IPS-NIHi7 (cell line): ENCODE results near the gene EPYC.

Source experiments
- DNase-seq: peaks from one replicate; pipeline ENCODE4 v3.0.0; 2012; ENCODE audit warnings: mixed read lengths; ENCODE audit errors: extremely low spot score

The EPYC gene, protein sequence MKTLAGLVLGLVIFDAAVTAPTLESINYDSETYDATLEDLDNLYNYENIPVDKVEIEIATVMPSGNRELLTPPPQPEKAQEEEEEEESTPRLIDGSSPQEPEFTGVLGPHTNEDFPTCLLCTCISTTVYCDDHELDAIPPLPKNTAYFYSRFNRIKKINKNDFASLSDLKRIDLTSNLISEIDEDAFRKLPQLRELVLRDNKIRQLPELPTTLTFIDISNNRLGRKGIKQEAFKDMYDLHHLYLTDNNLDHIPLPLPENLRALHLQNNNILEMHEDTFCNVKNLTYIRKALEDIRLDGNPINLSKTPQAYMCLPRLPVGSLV

DNA sequence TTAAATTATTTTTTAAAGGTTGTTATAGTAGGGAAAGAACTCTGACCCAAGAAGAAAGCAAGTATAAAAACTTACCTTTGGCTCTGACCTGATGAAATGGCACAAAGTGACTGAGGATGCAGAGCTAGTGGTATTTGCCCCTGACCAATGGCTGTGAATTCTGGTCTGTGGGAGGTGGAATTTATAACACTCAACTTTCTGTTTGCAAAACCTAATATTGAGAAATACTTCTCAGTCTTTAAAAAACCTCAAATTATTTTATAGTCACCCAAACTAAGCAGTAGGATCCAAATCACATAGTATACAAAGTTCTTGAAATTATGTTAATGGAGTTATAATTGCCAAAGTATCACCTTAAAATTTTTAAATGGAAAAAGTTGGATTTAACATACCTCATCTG, at the start of gene EPYC:
Gene EPYC, minus strand, starts transcription at position 101 of the 400 bp plus-strand sequence. CDS start 2,407 bp downstream, outside the sequence.
- no peak for DNase-seq

- DNase-seq = no peak
Observed at GRCh38 chr12:91053951-91054715, 49.4 kb upstream of the EPYC start.

GRCh38 chr12:91052026-91052425, 47.3 kb upstream of the EPYC start:
- DNase-seq = no peak

GRCh38 chr12:91044586-91044985, 39.8 kb upstream of the EPYC start:
- no peak for DNase-seq

DNA sequence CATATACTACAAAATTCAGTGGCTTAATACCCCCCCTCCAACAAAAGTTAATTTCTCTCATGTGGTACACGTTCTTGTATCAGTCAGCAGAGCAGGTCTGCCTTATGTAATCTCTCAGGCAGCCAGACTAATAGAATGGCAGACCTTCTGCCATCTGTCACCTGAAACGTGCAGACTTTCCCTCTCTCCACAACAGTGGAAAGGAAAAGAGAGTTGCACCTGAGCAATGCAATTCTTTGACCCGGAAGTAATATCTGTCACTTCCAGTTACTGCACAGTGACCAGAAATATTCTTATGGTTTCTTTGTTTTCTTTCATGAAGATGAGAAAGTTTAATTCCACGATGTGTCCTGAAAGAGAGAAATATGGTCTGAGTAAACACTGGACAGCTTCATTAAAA, 38.6 kb upstream of the EPYC start:
- DNase-seq = no peak

DNA sequence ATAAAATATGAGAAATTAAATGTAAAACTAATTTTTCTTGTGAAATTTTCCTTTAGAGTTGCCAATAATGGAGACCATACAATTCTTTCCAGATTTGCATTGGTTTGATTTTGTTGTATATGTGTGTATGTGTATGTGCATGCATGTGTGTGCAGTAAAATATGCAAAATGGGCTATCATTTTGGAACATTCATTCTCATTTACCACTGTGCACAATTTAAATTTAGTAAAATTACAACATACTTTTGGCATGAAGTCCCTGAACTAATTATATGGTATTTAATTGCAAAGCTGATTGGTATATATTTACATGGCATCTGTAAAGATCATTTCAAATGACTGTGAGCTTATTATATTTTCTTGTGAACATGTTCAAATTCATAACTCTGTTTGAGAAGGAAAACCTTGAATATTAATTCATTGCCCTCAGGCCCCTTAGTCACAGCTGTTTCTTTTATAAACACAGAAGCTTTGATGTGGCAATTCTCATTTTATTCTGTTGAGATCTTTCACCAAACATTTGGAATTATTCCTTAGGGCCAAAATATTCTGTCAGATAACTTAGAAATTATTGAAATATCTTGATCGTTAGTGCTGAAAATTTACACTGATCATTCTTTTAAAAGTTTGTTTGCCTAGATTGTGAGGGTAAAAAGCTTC, 35.5 kb upstream of the EPYC start:
- no peak for DNase-seq

DNA sequence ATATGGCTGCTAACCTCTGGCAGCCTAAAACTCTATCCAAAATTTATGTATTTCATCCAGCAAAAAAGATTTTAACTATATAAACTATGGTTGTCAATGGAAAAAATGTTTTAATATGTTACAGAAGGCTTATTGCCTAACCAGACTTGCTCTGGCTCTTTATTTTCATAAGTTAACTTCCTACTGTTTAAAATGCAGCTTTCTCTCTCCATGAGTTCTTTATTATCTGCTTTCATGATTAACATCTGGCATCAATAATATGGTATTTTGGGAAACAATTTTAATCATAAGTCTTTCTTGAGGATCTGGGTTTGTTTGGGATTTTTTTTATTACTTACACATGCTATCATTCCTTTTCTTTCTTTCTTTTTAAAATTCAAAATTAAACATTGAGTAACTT, 32.5 kb upstream of the EPYC start:
- DNase-seq = no peak

DNA sequence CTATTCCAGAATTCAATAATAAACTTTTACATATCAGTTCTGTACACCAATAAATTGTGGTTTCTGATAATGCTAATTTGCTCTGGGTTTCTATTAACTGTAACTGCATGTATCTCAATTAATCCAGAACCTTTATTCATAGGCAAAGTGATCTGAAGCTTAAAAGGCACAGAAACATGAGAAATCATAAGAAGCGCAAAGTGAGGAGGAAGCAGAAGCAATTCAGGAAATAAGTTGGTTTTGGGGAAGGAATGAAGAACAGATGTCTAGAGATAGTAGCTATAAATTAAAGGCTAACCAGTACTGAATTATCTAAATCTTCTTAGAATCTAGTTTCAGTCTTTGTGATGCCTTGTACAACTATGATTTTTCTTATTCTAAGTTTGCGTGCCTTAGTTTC, 28.5 kb upstream of the EPYC start:
- no peak for DNase-seq

GRCh38 chr12:91023326-91024004, 18.7 kb upstream of the EPYC start:
- no peak for DNase-seq

DNA sequence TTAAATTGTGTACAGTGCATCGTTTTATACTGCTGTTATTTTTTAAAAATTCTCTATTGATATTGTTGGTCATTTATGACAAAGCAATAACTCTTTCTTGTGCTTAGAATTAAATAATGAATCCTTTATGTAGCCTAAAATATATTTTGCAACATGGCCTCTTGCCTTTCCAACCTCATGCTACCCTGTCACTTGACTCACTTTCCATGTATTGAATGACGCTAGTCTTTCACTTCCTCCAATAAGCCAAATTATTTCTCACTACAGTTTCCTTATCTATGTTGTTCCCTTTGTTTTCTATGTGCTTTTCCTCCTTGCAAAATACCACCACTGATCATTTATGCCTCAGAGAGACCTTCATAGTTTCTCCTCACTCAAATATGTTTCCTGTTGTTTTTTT, 16.3 kb upstream of the EPYC start:
- no peak for DNase-seq

DNA sequence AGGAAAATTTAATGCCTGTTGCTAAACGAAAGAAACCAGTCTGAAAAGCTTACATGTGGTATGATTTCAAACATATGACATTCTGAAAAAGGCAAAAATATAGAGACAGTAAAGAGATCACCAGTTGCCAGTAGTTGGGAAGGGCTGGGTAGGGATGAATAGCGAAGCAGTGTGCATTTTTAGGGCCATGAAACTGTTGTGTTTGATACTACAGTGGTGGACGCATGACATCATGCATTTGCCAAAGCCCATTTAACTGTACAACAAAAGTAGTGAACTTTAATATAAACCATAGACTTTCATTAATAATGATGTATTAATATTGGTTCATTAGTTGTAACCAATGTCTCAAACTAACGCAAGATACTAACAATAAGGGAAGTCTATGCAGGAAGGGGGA, 14.7 kb upstream of the EPYC start:
- DNase-seq = no peak

DNA sequence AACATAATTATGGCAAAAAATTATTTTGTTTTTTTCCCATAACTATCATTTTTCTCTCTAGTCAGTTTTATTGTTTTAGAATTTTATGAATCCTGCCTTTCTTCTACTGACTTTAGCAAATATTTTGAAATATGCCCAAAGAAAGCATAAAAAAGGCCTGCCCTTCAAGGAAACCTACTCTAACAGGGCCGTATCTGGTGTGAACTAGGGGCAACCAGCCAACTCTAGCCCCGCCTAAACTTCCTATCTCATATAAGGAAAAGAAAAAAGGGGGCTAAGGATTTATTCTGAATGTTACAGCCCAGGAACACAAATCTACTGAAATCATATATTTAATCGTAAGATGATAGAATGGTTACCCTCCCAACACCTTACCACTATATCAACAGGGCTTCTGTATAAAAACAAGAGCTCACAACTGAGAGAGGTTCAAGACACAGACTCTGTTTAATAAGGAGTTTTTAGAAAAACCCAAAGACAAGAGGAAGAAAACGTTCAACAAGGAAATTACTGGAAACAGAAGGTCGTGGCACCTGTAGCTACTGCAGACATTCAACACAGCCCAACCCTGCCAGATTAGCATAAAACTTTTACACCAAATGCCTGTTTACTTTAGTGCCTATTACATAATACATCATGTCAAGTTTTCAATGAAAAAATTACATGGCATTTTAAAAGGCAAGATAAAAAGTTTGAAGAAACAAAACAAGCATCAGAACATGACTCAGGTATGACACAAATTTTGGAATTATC, 12.9 kb upstream of the EPYC start:
- no peak for DNase-seq

DNA sequence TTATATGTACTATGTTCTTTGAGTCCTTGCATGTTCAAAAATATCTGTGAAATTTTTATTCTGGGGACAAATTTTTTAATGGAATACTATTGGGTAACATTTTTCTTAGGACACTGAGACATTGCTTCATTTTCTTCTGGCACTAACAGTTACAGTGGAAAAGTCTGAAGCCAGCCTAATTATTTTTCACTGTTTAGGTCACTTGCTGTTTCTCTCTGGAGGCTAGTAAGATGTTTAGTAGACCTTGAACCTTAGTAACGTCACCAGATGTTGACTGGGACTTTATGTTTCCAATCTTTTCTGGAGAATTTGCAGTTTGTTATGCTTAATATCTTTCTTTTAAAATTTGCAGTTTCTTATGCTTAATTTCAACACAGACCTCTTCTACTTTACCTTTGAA, 12.3 kb upstream of the EPYC start:
- no peak for DNase-seq

GRCh38 chr12:91009319-91009950, 4.7 kb upstream of the EPYC start:
- no peak for DNase-seq

GRCh38 chr12:91007531-91008290, 2.9 kb upstream of the EPYC start:
- DNase-seq = no peak

- DNase-seq = no peak
Observed at GRCh38 chr12:91003737-91004136, 1.0 kb downstream of the EPYC start.

DNA sequence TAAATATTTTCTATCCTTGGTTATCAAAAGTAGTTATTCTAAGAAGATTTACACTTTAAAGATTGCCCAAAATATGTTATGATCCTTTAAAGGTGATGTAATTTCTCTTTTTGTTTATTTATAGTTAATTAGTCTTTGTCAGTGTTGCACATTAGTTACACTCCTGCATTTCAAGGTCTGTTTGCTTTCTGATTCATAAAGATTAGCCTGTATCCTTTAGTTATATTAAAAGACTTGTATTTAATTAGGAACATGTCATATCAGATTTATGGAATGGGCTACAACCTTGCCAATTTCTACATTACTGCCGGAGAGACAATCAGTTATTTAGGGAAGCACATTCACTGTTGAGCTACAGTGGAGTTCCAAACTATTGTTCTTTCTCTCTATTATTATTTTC, 3.5 kb downstream of the EPYC start:
- no peak for DNase-seq

- no peak for DNase-seq
Observed at GRCh38 chr12:90999966-91000365, 4.8 kb downstream of the EPYC start.

GRCh38 chr12:90999527-90999926, 5.2 kb downstream of the EPYC start:
- DNase-seq = no peak

GRCh38 chr12:90995010-90995409, 9.8 kb downstream of the EPYC start:
- DNase-seq = no peak
